Lung (tissue), 12 donors: ENCODE results near the gene CCDC15. TPM values are rescaled to one million over a fixed set of nuclear protein-coding genes. Genes with fewer than 3 reads are reported as not detected.
A peak's percentile ranks its signal among the peaks of the same experiment; 100 is the strongest.

Source experiments
- ATAC-seq: fragments of 200-7000 bp; cut with Tn5 transposase; one replicate; pipeline ENCODE4 v1.9.1; 2020; ENCODE audit warnings: moderate number of reproducible peaks; ENCODE audit not compliant: insufficient read depth, low FRiP score
- DNase-seq, 3 donors: peaks; one replicate each; pipeline ENCODE4 v3.0.0-alpha.2; 2013 to 2017
- H3K27ac ChIP-seq, 2 donors: one replicate each; pipeline ENCODE4 v1.5.1; 2013; ENCODE audit warnings: mild to moderate bottlenecking in 2 of 2, moderate library complexity in 2 of 2, control low read depth in 1 of 2, inconsistent platforms in 1 of 2, low read depth in 1 of 2, low read length in 1 of 2
- H3K27me3 ChIP-seq, 3 donors: one replicate each; pipeline ENCODE4 v1.5.1; 2013; ENCODE audit warnings: low read length in 2 of 3; ENCODE audit not compliant: control insufficient read depth in 3 of 3, insufficient read depth in 3 of 3
- H3K36me3 ChIP-seq, 4 donors: one replicate each; pipeline ENCODE4 v1.5.1; 2013; ENCODE audit warnings: low read length in 4 of 4, mild to moderate bottlenecking in 1 of 4, moderate library complexity in 1 of 4; ENCODE audit not compliant: control insufficient read depth in 4 of 4, insufficient read depth in 4 of 4
- H3K4me1 ChIP-seq, 5 donors: one replicate each; pipeline ENCODE4 v1.5.1; 2013; ENCODE audit warnings: low read length in 5 of 5, mild to moderate bottlenecking in 2 of 5, moderate library complexity in 1 of 5; ENCODE audit not compliant: control insufficient read depth in 5 of 5, insufficient read depth in 5 of 5
- H3K4me3 ChIP-seq: one replicate; pipeline ENCODE4 v1.5.1; 2013; ENCODE audit warnings: mild to moderate bottlenecking, control low read depth, moderate library complexity
- H3K9ac ChIP-seq, 2 donors: one replicate each; pipeline ENCODE4 v1.5.1; 2013; ENCODE audit warnings: low read length in 2 of 2, control low read depth in 1 of 2; ENCODE audit not compliant: insufficient read depth in 1 of 2
- H3K9me3 ChIP-seq, 4 donors: one replicate each; pipeline ENCODE4 v1.5.1; 2013; ENCODE audit warnings: low read length in 3 of 4, mild to moderate bottlenecking in 1 of 4, moderate library complexity in 1 of 4; ENCODE audit not compliant: control insufficient read depth in 4 of 4, insufficient read depth in 3 of 4
- CTCF ChIP-seq: IDR thresholded peaks from 2 replicates; pipeline ENCODE4 v1.5.1; 2012; ENCODE audit warnings: mild to moderate bottlenecking; ENCODE audit errors: control extremely low read depth, extremely low read depth
- WGBS, 2 donors: extraction: QIAGEN DNeasy Blood & Tissue Kit; methylation state at CpG; one replicate each; pipeline ENCODE4 v1.1.7; 2013; 5-methylcytosine and 5-hydroxymethylcytosine counted together
- polyA plus RNA-seq, 2 donors: library from polyadenylated mRNA; stranded (reverse); fragments of 200-250 nt; gene quantifications; one replicate each; pipeline ENCODE4 v1.2.1, GENCODE V29; 2013
- total RNA-seq, 2 donors: library from RNA; depleted of rRNA in 1 of 2; stranded (reverse); fragments of >200 nt in 1 of 2; gene quantifications; one replicate each; pipeline ENCODE4 v1.2.1, GENCODE V29; 2014 to 2021
- donor health status: control.
- donor health status: control.
- donor health status: Bipolar disorder and iron deficiency.
- donor health status: healthy.
- donor health status: DM: yes; HTN: yes; CAD: no.

Gene CCDC15
- total and polyA plus RNA-seq, 4 donors, result 0.65 to 5.1 (median 1.1) TPM

- H3K36me3 ChIP-seq, result no peaks in the 10 kb centered on the region
- H3K4me1 ChIP-seq, result peaks cover 0 to 11% (median 2%) of the 10 kb centered on the region in 5 donors
- no peaks in the 10 kb centered on the region for H3K9me3 ChIP-seq
- H3K4me3 ChIP-seq, result no peak overlapping the region
- peaks cover 0 to 2% (median 0%) of the 10 kb centered on the region in 3 donors for H3K27me3 ChIP-seq
- no peak overlapping the region for H3K27ac ChIP-seq
- no peak overlapping the region for H3K9ac ChIP-seq
- no peak for TF ChIP-seq CTCF
- ATAC-seq, result no peak
- DNase-seq, result no peak
- WGBS, 2 donors, result 82 to 91% methylated on average over 6 of the region's 6 CpGs
Measured at GRCh38 chr11:124938970-124939369, 15.0 kb upstream of the CCDC15 start.

- 83 to 100% methylated on average over 1 of the region's 1 CpG for WGBS, 2 donors
- ATAC-seq (no peak), DNase-seq (peak in 2 of 3 donors; percentile 43 to 56)
- Histone ChIP-seq H3K27ac (no peak overlapping the region), H3K27me3 (no peaks in the 10 kb centered on the region), H3K9me3 (no peaks in the 10 kb centered on the region), H3K36me3 (no peaks in the 10 kb centered on the region), H3K9ac (no peak overlapping the region), H3K4me3 (no peak overlapping the region), H3K4me1 (peaks cover 0 to 5% (median 0%) of the 10 kb centered on the region in 5 donors)
- no peak for TF ChIP-seq CTCF
Measured at GRCh38 chr11:124941703-124942102, 12.3 kb upstream of the CCDC15 start.

- Histone ChIP-seq H3K9me3 (no peaks in the 10 kb centered on the region), H3K4me1 (peaks cover 0 to 5% (median 0%) of the 10 kb centered on the region in 5 donors), H3K36me3 (no peaks in the 10 kb centered on the region), H3K9ac (no peak overlapping the region), H3K27ac (no peak overlapping the region), H3K4me3 (no peak overlapping the region), H3K27me3 (no peaks in the 10 kb centered on the region)
- no peak for TF ChIP-seq CTCF
- no peak for ATAC-seq
- 70 to 83% methylated on average over 6 of the region's 6 CpGs for WGBS, 2 donors
- peak in 1 of 3 donors; percentile 50 for DNase-seq
Measured at GRCh38 chr11:124942466-124943253, 11.3 kb upstream of the CCDC15 start.
